Ovary (tissue), 9 donors: ENCODE measurements around the gene KIRREL1. TPM values are rescaled to one million over a fixed set of nuclear protein-coding genes. Genes with fewer than 3 reads are reported as not detected.
A peak's percentile ranks its signal among the peaks of the same experiment; 100 is the strongest.

Experiments used
- DNase-seq, 5 donors: peaks; one replicate each; pipeline ENCODE4 v3.0.0-alpha.2; 2019 to 2020
- H3K27ac ChIP-seq, 2 donors: fragments of 200-600 bp; one replicate each; pipeline versions ENCODE4 v1.5.1 to v1.8.0; 2019 to 2022
- H3K27me3 ChIP-seq: fragments of 200-600 bp; one replicate; pipeline ENCODE4 v1.8.0; 2022
- H3K36me3 ChIP-seq: fragments of 200-600 bp; sonication (generic); one replicate; pipeline ENCODE4 v1.5.1; 2019
- H3K4me1 ChIP-seq: one replicate; pipeline ENCODE4 v1.8.1; 2013; ENCODE audit warnings: mild to moderate bottlenecking, moderate library complexity; ENCODE audit not compliant: insufficient read depth
- H3K4me3 ChIP-seq: fragments of 200-600 bp; sonication (generic); one replicate; pipeline ENCODE4 v1.5.1; 2017
- H3K9me3 ChIP-seq, 2 donors: fragments of 200-600 bp in 1 of 2; sonication (generic) in 1 of 2; one replicate each; pipeline versions ENCODE4 v1.5.1 to v1.8.1; 2013 to 2019; ENCODE audit warnings: mild to moderate bottlenecking in 1 of 2, moderate library complexity in 1 of 2
- EP300 ChIP-seq: sonication (generic); formaldehyde crosslinking; IDR thresholded peaks from one replicate; pipeline ENCODE4 v1.6.1; 2017; ENCODE audit warnings: antibody characterized with exemption
- POLR2A ChIP-seq: fragments of 450-650 bp; IDR thresholded peaks from one replicate; pipeline ENCODE4 v1.6.1; 2017; ENCODE audit warnings: antibody characterized with exemption, mild to moderate bottlenecking, moderate library complexity
- WGBS, 3 donors: extraction: QIAGEN DNeasy Blood & Tissue Kit in 1 of 3; methylation state at CpG; one replicate each; pipeline versions ENCODE4 v1.1.5 to v1.1.7; 2013 to 2017; 5-methylcytosine and 5-hydroxymethylcytosine counted together
- intact Hi-C, 4 donors: fragments of 100-400 bp; cut with DNase I; formaldehyde crosslinking; loops; one replicate each; pipeline versions ENCODE4 v1.11.0 to v1.15.1; 2022 to 2023
- polyA plus RNA-seq, 2 donors: library from polyadenylated mRNA; stranded (reverse); fragments of 200-250 nt in 1 of 2; fragments of 350-450 nt in 1 of 2; fragmentation: Illumina TruSeq in 1 of 2; extraction: RNeasy Lipid Tissue Mini Kit (QIAGEN cat#74804) in 1 of 2; gene quantifications; one replicate each; pipeline ENCODE4 v1.2.3, GENCODE V29; 2013 to 2014
- total RNA-seq, 7 donors: library from RNA; depleted of rRNA in 2 of 7; stranded (reverse); fragments of >200 nt in 2 of 7; fragmentation: NEBNext Ultra II Directional in 3 of 7; extraction: Animal tissue kit (Norgen Biotek cat#: 25700) in 3 of 7; gene quantifications; one replicate each; pipeline versions ENCODE4 v1.1.0 to v1.2.4, GENCODE V29; 2016 to 2023
- TF ChIP-seq, protein P1 (sequence below), 3 donors: fragments of 450-650 bp in 2 of 3; fragments of 200-600 bp in 1 of 3; IDR thresholded peaks; one replicate each; pipeline versions ENCODE4 v1.5.1 to v1.8.0; 2016 to 2022; ENCODE audit warnings: antibody characterized with exemption in 3 of 3, mild to moderate bottlenecking in 1 of 3
- donor health status: DM: no; HTN: no; CAD: no; lungs with moderate emphysema.
- donor health status: DM: no; HTN: no; CAD: no.
- donor health status: Bipolar disorder and iron deficiency.
- donor health status: DM: yes; HTN: yes; CAD: no.
- donor health status: DM: no; HTN: no; CAD: no.
- donor health status: DM: yes; HTN: yes; CAD: no.

The KIRREL1 gene
- total and polyA plus RNA-seq, 9 donors: 29.9 to 90.0 (median 65.8) TPM

DNA sequence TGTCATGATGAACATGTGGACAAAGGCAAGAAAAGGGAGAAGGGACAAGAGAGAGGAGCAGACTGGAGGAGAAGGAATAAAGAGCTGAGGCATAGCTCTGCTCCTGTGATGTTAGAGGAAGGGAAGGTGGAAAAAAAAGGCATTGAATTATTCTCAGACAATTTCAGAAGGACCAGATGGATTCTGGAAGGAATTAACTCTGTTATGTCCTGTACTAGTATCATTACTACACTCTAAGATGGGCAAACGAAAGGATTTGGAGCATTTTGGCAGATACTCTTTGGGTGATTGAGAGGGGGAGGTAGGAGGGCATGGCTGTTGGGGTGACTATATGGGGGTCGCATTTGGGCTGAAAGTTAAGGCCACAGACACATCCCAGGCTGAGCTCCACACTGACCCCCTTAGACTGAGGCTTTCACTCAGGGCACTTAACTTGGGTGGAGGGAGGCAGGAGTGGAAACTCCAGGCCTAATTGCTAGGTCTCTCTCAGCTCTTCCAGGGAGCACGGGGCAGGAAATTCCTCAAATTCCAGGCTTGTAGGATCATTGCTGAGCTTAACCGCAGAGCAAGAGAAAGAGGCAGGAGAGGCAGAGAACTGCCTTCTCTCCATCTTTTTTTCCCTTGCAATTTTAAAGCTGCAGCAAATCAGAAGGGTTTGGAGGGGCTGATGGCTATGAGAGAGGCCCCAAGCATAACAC, 25.9 kb downstream of the KIRREL1 start:
- H3K4me3 ChIP-seq: no peak overlapping the region
- peak in 2 of 5 donors; percentile 58 to 71 for DNase-seq

DNA sequence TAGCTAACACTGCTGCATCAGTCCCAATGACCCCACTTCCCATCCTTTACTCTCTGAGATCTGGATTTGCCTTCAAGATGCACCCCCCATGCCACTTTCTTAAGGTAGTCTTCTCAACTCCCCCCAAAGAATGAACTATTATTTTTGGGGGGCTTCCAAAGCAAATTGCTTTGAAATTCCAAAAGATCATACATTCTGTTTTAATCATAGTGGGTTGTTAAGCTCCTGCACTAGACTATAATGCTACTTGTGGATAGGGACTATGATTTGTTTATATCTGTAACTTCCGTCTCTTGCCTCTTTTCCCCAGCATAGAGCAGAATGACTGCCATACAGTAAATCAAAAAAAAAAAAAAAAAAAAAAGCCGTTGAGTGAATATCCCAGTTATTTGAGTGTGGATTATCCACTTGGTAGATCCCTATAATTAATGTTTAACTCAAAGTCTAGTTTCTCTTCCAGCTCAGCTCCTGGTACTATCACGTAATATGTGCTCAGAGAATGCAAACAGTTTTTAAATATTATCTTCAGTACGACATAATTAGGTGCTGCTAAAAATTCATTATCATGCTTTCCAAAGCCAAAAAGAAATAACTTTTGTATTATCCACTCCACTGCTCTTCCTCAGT, 26.9 kb downstream of the KIRREL1 start:
- Histone ChIP-seq H3K27ac (peak overlapping the region; percentile 33 to 71), H3K4me1 (peaks cover 32% of the 10 kb centered on the region), H3K27me3 (no peaks in the 10 kb centered on the region), H3K36me3 (no peaks in the 10 kb centered on the region), H3K9me3 (no peaks in the 10 kb centered on the region), H3K4me3 (no peak overlapping the region)
- intact Hi-C loops: no loop called here
- whole genome bisulfite sequencing, 3 donors: 23 to 33% (median 32%) methylated on average over 4 of the region's 4 CpGs
- DNase-seq: no peak
- TF ChIP-seq, protein P1, sequence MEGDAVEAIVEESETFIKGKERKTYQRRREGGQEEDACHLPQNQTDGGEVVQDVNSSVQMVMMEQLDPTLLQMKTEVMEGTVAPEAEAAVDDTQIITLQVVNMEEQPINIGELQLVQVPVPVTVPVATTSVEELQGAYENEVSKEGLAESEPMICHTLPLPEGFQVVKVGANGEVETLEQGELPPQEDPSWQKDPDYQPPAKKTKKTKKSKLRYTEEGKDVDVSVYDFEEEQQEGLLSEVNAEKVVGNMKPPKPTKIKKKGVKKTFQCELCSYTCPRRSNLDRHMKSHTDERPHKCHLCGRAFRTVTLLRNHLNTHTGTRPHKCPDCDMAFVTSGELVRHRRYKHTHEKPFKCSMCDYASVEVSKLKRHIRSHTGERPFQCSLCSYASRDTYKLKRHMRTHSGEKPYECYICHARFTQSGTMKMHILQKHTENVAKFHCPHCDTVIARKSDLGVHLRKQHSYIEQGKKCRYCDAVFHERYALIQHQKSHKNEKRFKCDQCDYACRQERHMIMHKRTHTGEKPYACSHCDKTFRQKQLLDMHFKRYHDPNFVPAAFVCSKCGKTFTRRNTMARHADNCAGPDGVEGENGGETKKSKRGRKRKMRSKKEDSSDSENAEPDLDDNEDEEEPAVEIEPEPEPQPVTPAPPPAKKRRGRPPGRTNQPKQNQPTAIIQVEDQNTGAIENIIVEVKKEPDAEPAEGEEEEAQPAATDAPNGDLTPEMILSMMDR (IDR thresholded peaks at IDR 0.05): no peak
- TF ChIP-seq EP300: no peak
- TF ChIP-seq POLR2A: no peak

More for the DNA sequence above, 25.9 kb downstream of the KIRREL1 start:
- Histone ChIP-seq H3K9me3 (no peaks in the 10 kb centered on the region), H3K36me3 (no peaks in the 10 kb centered on the region), H3K4me1 (peaks cover 27% of the 10 kb centered on the region), H3K27ac (peak overlapping the region; percentile 33 to 71), H3K27me3 (no peaks in the 10 kb centered on the region)
- WGBS, 3 donors: 5 to 8% (median 5%) methylated on average over 4 of the region's 4 CpGs
- intact Hi-C loops: no loop called here
- no peak for TF ChIP-seq EP300
- TF ChIP-seq POLR2A: peak; percentile 21

DNA sequence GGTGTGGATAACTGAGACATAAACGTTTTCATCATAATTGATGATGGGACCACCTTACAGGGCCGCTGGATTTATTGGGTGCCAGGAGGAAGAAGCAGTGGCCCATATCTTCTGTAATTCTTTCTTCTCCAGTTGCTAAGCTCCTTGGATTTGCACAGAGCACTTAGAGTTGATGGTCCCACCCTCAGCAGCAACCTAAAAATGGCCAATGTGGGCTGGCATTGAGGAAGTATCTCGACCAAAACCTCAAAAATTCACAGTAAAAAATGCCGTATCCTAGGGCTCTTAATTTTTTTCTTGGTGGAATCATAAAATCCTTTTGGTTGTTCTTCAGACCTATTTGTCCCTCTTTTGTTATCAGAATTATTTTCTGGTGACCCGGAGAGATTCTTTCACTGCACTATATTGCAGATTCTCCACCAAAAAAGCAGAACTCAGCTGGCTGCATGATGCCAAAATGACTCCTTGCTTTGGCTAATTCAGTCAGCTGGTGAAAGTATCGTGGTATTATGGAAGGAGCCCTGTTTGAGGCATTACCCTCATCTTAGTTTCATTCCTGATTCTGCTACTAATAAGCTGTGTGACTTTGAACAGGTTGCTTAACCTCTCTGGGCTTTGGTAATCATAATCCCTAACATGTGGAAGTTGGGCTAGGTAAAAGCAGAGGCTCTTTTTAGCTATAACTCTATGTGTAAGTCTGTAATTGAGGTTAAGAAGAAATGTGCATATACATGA, 27.6 kb downstream of the KIRREL1 start:
- Histone ChIP-seq H3K9me3 (no peaks in the 10 kb centered on the region), H3K4me1 (peaks cover 36% of the 10 kb centered on the region), H3K27ac (peak overlapping the region in 1 of 2 donors; percentile 8), H3K27me3 (no peaks in the 10 kb centered on the region), H3K4me3 (no peak overlapping the region), H3K36me3 (no peaks in the 10 kb centered on the region)
- TF ChIP-seq EP300: no peak
- TF ChIP-seq POLR2A: no peak
- TF ChIP-seq, protein P1 (IDR thresholded peaks at IDR 0.05): no peak
- intact Hi-C loops: no loop called here
- DNase-seq: no peak
- 20 to 30% (median 25%) methylated on average over 6 of the region's 6 CpGs for WGBS, 3 donors

DNA sequence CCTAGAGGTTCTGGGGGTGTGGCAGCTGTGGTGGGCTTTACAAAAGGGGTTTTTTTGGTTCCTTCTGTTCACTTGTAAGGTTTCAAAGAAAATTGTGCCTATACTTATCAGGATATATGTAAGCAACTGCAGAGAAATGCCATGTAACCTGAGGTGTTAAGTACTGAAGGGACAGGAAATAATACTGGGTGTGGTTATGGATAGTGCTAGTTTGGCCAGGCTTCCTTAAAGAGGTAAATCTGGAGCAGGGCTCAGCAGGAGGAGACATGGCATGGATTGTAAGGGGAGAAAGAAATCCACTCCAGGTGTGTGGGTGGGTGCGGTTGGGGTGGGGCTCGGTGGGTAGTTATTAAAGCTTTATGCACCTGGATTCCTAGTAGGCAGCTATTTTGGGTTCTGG, 28.3 kb downstream of the KIRREL1 start:
- DNase-seq: no peak
- TF ChIP-seq, protein P1 (IDR thresholded peaks at IDR 0.05): no peak
- no peak for TF ChIP-seq POLR2A
- TF ChIP-seq EP300: no peak
- Histone ChIP-seq H3K9me3 (no peaks in the 10 kb centered on the region), H3K36me3 (no peaks in the 10 kb centered on the region), H3K27ac (no peak overlapping the region), H3K27me3 (no peaks in the 10 kb centered on the region), H3K4me1 (peaks cover 39% of the 10 kb centered on the region), H3K4me3 (no peak overlapping the region)
- 62 to 70% (median 63%) methylated on average over 2 of the region's 2 CpGs for WGBS, 3 donors
- intact Hi-C loops: no loop called here
